ENCODE results near the gene MRPL38.

Gene MRPL38

DNA sequence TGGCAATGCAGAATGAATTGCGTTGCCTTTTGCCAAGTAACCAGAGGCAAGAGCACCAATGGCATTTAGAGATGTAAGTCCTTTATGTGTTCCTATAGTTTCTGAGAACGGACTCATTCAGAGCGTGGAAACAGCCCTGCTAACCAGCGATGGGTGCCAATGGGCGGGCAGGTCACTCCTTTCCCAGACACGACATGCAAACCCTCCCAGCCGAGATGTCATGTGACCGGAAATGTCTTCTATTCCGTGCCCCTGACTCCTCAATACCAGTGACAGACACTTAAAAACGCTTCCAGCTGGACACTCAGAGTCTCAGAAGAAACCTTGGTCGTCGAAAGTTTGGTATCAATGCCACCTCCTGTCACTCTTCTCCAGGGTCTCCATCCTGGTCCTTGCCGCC is 33.0 kb upstream of the MRPL38 start:
- no peak overlapping the region for H3K18ac ChIP-seq (ENCODE audit: low read length)
- peaks cover 0 to 3% (median 0%) of the 10 kb centered on the region in 3 experiments for H3K27me3 ChIP-seq (ENCODE audit: control insufficient read depth in 3 of 3, insufficient read depth in 3 of 3, low read depth in 1 of 3, low read length in 3 of 3)
- no peak overlapping the region for H2BK5ac ChIP-seq (ENCODE audit: low read length)
- no peak for DNase-seq (ENCODE audit: low spot score)
- H3K4ac ChIP-seq (ENCODE audit: low read length) = no peak overlapping the region
- peaks cover 0 to 5% of the 10 kb centered on the region in 2 donors for H3K36me3 ChIP-seq (replicated peaks in 1 of 2; ENCODE audit: control insufficient read depth in 2 of 2, insufficient read depth in 2 of 2, low read length in 2 of 2)
- no peak overlapping the region for H3K27ac ChIP-seq (replicated peaks; ENCODE audit: low read length)
- no peaks in the 10 kb centered on the region for H3K9me3 ChIP-seq (replicated peaks in 1 of 2; ENCODE audit: control insufficient read depth in 2 of 2, insufficient read depth in 1 of 2, low read depth in 1 of 2, low read length in 2 of 2)
- H3K9ac ChIP-seq (ENCODE audit: low read depth, low read length, poor library complexity) = no peak overlapping the region
- H3K4me1 ChIP-seq (ENCODE audit: control insufficient read depth in 2 of 2, insufficient read depth in 1 of 2, low read depth in 1 of 2, low read length in 2 of 2) = peaks cover 2 to 4% of the 10 kb centered on the region in 2 donors
- H3K4me2 ChIP-seq (ENCODE audit: insufficient read depth, low read length, poor library complexity, severe bottlenecking) = no peak overlapping the region
- H4K91ac ChIP-seq (ENCODE audit: low read depth, low read length, poor library complexity) = no peak overlapping the region
- no peak overlapping the region for H3K14ac ChIP-seq (ENCODE audit: low read length)
- H4K8ac ChIP-seq (ENCODE audit: low read depth, low read length) = no peak overlapping the region
- H2BK15ac ChIP-seq (ENCODE audit: low read length) = no peak overlapping the region
- H3K4me3 ChIP-seq (ENCODE audit: low read length in 2 of 2) = no peak overlapping the region
- peak overlapping the region; percentile 56 for H3K23ac ChIP-seq (ENCODE audit: low read depth, low read length, poor library complexity)
- no peak overlapping the region for H2AK5ac ChIP-seq (ENCODE audit: low read depth, low read length)
- WGBS, 2 donors (ENCODE audit: extremely low coverage in 2 of 2, insufficient read length in 2 of 2, insufficient replicate concordance in 1 of 2) = no CpG with 5 or more reads among the region's 13 CpGs
- no peak overlapping the region for H2BK120ac ChIP-seq (ENCODE audit: low read depth, low read length)
- H3K79me1 ChIP-seq (ENCODE audit: low read depth, low read length) = no peaks in the 10 kb centered on the region
- no peak overlapping the region for H2AFZ ChIP-seq (ENCODE audit: low read length)
- H2BK12ac ChIP-seq (ENCODE audit: low read length) = no peak overlapping the region

DNA sequence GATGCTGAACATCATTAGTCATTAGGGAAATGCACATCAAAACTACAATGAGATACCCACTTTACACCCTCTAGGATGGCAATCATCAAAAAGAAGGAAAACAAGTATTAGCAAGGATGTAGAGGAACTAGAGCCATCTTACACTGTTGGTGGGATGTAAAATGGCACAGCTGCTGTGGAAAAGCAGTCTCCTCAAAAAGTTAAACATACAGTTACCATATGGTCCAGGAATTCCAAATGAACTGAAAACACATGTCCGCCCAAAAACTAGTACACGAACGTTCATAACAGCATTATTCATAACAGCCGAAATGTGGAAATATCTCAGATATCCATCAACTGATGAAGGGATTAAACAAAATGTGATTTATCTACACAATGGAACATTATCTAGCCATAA is 29.1 kb upstream of the MRPL38 start:
- Histone ChIP-seq H4K8ac (ENCODE audit: low read depth, low read length) (no peak overlapping the region), H3K9ac (ENCODE audit: low read depth, low read length, poor library complexity) (no peak overlapping the region), H3K4me3 (ENCODE audit: low read length in 2 of 2) (no peak overlapping the region), H3K14ac (ENCODE audit: low read length) (no peak overlapping the region), H3K9me3 (replicated peaks in 1 of 2; ENCODE audit: control insufficient read depth in 2 of 2, insufficient read depth in 1 of 2, low read depth in 1 of 2, low read length in 2 of 2) (no peaks in the 10 kb centered on the region), H3K27me3 (ENCODE audit: control insufficient read depth in 3 of 3, insufficient read depth in 3 of 3, low read depth in 1 of 3, low read length in 3 of 3) (peaks cover 0 to 3% (median 0%) of the 10 kb centered on the region in 3 experiments), H3K36me3 (replicated peaks in 1 of 2; ENCODE audit: control insufficient read depth in 2 of 2, insufficient read depth in 2 of 2, low read length in 2 of 2) (peaks cover 0 to 9% of the 10 kb centered on the region in 2 donors), H4K91ac (ENCODE audit: low read depth, low read length, poor library complexity) (no peak overlapping the region), H2AK5ac (ENCODE audit: low read depth, low read length) (no peak overlapping the region), H3K4ac (ENCODE audit: low read length) (no peak overlapping the region), H2BK5ac (ENCODE audit: low read length) (no peak overlapping the region), H3K79me1 (ENCODE audit: low read depth, low read length) (no peaks in the 10 kb centered on the region), H2BK15ac (ENCODE audit: low read length) (no peak overlapping the region), H3K4me2 (ENCODE audit: insufficient read depth, low read length, poor library complexity, severe bottlenecking) (no peak overlapping the region), H2BK120ac (ENCODE audit: low read depth, low read length) (no peak overlapping the region), H3K4me1 (ENCODE audit: control insufficient read depth in 2 of 2, insufficient read depth in 1 of 2, low read depth in 1 of 2, low read length in 2 of 2) (no peaks in the 10 kb centered on the region), H3K27ac (replicated peaks; ENCODE audit: low read length) (no peak overlapping the region), H3K18ac (ENCODE audit: low read length) (no peak overlapping the region), H2AFZ (ENCODE audit: low read length) (no peak overlapping the region), H2BK12ac (ENCODE audit: low read length) (no peak overlapping the region), H3K23ac (ENCODE audit: low read depth, low read length, poor library complexity) (no peak overlapping the region)
- no CpG with 5 or more reads among the region's 4 CpGs for WGBS, 2 donors (ENCODE audit: extremely low coverage in 2 of 2, insufficient read length in 2 of 2, insufficient replicate concordance in 1 of 2)
- DNase-seq (ENCODE audit: low spot score) = no peak

DNA sequence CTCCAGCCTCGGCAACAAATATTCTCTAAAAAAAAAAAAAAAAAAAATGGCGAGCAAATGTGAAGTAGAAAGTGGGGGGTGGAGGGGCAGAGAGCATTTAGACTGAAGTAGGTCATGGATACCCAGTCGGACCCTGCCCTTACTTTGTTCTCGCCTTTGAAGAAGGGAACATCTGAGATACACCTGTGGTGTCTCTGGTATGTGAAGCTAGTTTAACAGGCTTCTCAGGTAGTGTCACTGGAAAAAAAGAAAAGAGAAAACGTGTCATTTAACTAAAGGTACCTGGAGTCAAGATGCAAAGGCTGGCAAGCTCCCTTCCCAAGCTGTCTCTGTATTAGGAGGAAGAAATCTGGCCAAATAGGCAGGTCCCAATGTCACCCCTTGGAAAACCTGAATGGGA is 28.2 kb upstream of the MRPL38 start:
- Histone ChIP-seq H3K4me1 (ENCODE audit: control insufficient read depth in 2 of 2, insufficient read depth in 1 of 2, low read depth in 1 of 2, low read length in 2 of 2) (no peaks in the 10 kb centered on the region), H4K91ac (ENCODE audit: low read depth, low read length, poor library complexity) (no peak overlapping the region), H3K27ac (replicated peaks; ENCODE audit: low read length) (no peak overlapping the region), H3K4ac (ENCODE audit: low read length) (no peak overlapping the region), H3K4me2 (ENCODE audit: insufficient read depth, low read length, poor library complexity, severe bottlenecking) (no peak overlapping the region), H3K18ac (ENCODE audit: low read length) (no peak overlapping the region), H3K23ac (ENCODE audit: low read depth, low read length, poor library complexity) (no peak overlapping the region), H3K14ac (ENCODE audit: low read length) (no peak overlapping the region), H2BK12ac (ENCODE audit: low read length) (no peak overlapping the region), H3K4me3 (ENCODE audit: low read length in 2 of 2) (no peak overlapping the region), H2BK5ac (ENCODE audit: low read length) (no peak overlapping the region), H2AFZ (ENCODE audit: low read length) (no peak overlapping the region), H3K9ac (ENCODE audit: low read depth, low read length, poor library complexity) (no peak overlapping the region), H2AK5ac (ENCODE audit: low read depth, low read length) (no peak overlapping the region), H3K36me3 (replicated peaks in 1 of 2; ENCODE audit: control insufficient read depth in 2 of 2, insufficient read depth in 2 of 2, low read length in 2 of 2) (peaks cover under 1 to 10% of the 10 kb centered on the region in 2 donors), H2BK120ac (ENCODE audit: low read depth, low read length) (no peak overlapping the region), H3K9me3 (replicated peaks in 1 of 2; ENCODE audit: control insufficient read depth in 2 of 2, insufficient read depth in 1 of 2, low read depth in 1 of 2, low read length in 2 of 2) (no peaks in the 10 kb centered on the region), H4K8ac (ENCODE audit: low read depth, low read length) (no peak overlapping the region), H3K79me1 (ENCODE audit: low read depth, low read length) (no peaks in the 10 kb centered on the region), H3K27me3 (ENCODE audit: control insufficient read depth in 3 of 3, insufficient read depth in 3 of 3, low read depth in 1 of 3, low read length in 3 of 3) (no peaks in the 10 kb centered on the region), H2BK15ac (ENCODE audit: low read length) (no peak overlapping the region)
- DNase-seq (ENCODE audit: low spot score) = no peak
- no CpG with 5 or more reads among the region's 5 CpGs for WGBS, 2 donors (ENCODE audit: extremely low coverage in 2 of 2, insufficient read length in 2 of 2, insufficient replicate concordance in 1 of 2)

DNA sequence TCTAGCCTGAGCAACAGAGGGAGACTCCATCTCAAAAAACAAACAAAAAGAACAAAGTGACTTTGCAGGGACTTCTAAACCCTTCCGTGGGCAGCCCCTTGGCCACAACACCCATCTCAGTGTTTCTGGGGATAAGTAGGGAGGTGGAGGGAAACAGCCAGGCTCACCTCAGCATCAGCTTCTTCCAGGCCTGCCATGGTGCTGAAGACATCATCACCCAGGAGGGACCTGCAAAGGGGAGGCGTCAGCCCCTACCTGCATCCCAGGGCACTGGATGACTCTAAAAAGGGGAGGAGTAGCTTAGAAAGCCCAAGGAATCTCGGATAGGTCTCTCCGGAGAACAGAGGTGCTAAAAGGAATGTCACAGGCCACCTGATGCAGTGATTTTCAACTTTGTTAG is 26.4 kb upstream of the MRPL38 start:
- Histone ChIP-seq H2BK12ac (ENCODE audit: low read length) (no peak overlapping the region), H3K4ac (ENCODE audit: low read length) (no peak overlapping the region), H2AFZ (ENCODE audit: low read length) (no peak overlapping the region), H3K9me3 (replicated peaks in 1 of 2; ENCODE audit: control insufficient read depth in 2 of 2, insufficient read depth in 1 of 2, low read depth in 1 of 2, low read length in 2 of 2) (no peaks in the 10 kb centered on the region), H2BK120ac (ENCODE audit: low read depth, low read length) (no peak overlapping the region), H2AK5ac (ENCODE audit: low read depth, low read length) (no peak overlapping the region), H4K8ac (ENCODE audit: low read depth, low read length) (no peak overlapping the region), H3K27ac (replicated peaks; ENCODE audit: low read length) (no peak overlapping the region), H3K79me1 (ENCODE audit: low read depth, low read length) (no peaks in the 10 kb centered on the region), H3K4me3 (ENCODE audit: low read length in 2 of 2) (no peak overlapping the region), H4K91ac (ENCODE audit: low read depth, low read length, poor library complexity) (no peak overlapping the region), H3K23ac (ENCODE audit: low read depth, low read length, poor library complexity) (no peak overlapping the region), H3K36me3 (replicated peaks in 1 of 2; ENCODE audit: control insufficient read depth in 2 of 2, insufficient read depth in 2 of 2, low read length in 2 of 2) (peaks cover 12 to 24% of the 10 kb centered on the region in 2 donors), H2BK5ac (ENCODE audit: low read length) (no peak overlapping the region), H3K18ac (ENCODE audit: low read length) (no peak overlapping the region), H3K14ac (ENCODE audit: low read length) (no peak overlapping the region), H3K4me2 (ENCODE audit: insufficient read depth, low read length, poor library complexity, severe bottlenecking) (no peak overlapping the region), H3K27me3 (ENCODE audit: control insufficient read depth in 3 of 3, insufficient read depth in 3 of 3, low read depth in 1 of 3, low read length in 3 of 3) (no peaks in the 10 kb centered on the region), H3K9ac (ENCODE audit: low read depth, low read length, poor library complexity) (no peak overlapping the region), H2BK15ac (ENCODE audit: low read length) (no peak overlapping the region), H3K4me1 (ENCODE audit: control insufficient read depth in 2 of 2, insufficient read depth in 1 of 2, low read depth in 1 of 2, low read length in 2 of 2) (no peaks in the 10 kb centered on the region)
- WGBS, 2 donors (ENCODE audit: extremely low coverage in 2 of 2, insufficient read length in 2 of 2, insufficient replicate concordance in 1 of 2) = no CpG with 5 or more reads among the region's 4 CpGs
- no peak for DNase-seq (ENCODE audit: low spot score)

All from neuronal stem cell (in vitro differentiated cells).